Fibroblast of peridontal ligament (primary cell): ENCODE measurements around the gene SIPA1L3.

ENCODE experiments used
- DNase-seq: peaks from one replicate; pipeline ENCODE4 v3.0.0-alpha.2; 2010; ENCODE audit errors: extremely low read depth

Gene SIPA1L3

GRCh38 chr19:38191747-38192146, 284.7 kb downstream of the SIPA1L3 start:
- no peak for DNase-seq

- DNase-seq: no peak
Measured at GRCh38 chr19:38193445-38193844, 286.4 kb downstream of the SIPA1L3 start.

- DNase-seq: no peak
Measured at GRCh38 chr19:38194061-38194701, 287.2 kb downstream of the SIPA1L3 start.

GRCh38 chr19:38195237-38195636, 288.2 kb downstream of the SIPA1L3 start:
- no peak for DNase-seq

- DNase-seq: no peak
Measured at GRCh38 chr19:38196245-38196837, 289.3 kb downstream of the SIPA1L3 start.

GRCh38 chr19:38196948-38197656, 290.1 kb downstream of the SIPA1L3 start:
- no peak for DNase-seq

GRCh38 chr19:38197937-38198704, 291.1 kb downstream of the SIPA1L3 start:
- DNase-seq: no peak

GRCh38 chr19:38199340-38199739, 292.3 kb downstream of the SIPA1L3 start:
- DNase-seq: no peak

GRCh38 chr19:38201731-38202130, 294.7 kb downstream of the SIPA1L3 start:
- no peak for DNase-seq

GRCh38 chr19:38202504-38202903, 295.5 kb downstream of the SIPA1L3 start:
- DNase-seq: no peak

GRCh38 chr19:38203197-38203596, 296.2 kb downstream of the SIPA1L3 start:
- no peak for DNase-seq

- DNase-seq: no peak
Measured at GRCh38 chr19:38204096-38204495, 297.1 kb downstream of the SIPA1L3 start.

- no peak for DNase-seq
Measured at GRCh38 chr19:38204728-38205127, 297.7 kb downstream of the SIPA1L3 start.

- no peak for DNase-seq
Measured at GRCh38 chr19:38206006-38206745, 299.2 kb downstream of the SIPA1L3 start.

GRCh38 chr19:38206928-38207327, 299.9 kb downstream of the SIPA1L3 start:
- no peak for DNase-seq

GRCh38 chr19:38207543-38207942, 300.5 kb downstream of the SIPA1L3 start:
- DNase-seq: no peak

- no peak for DNase-seq
Measured at GRCh38 chr19:38208571-38208970, 301.6 kb downstream of the SIPA1L3 start.

GRCh38 chr19:38209152-38209551, 302.1 kb downstream of the SIPA1L3 start:
- no peak for DNase-seq

GRCh38 chr19:38209671-38210457, 302.9 kb downstream of the SIPA1L3 start:
- DNase-seq: peak; percentile 36

- peak; percentile 28 for DNase-seq
Measured at GRCh38 chr19:38210458-38210987, 303.5 kb downstream of the SIPA1L3 start.
